T-helper 2 cell treated with Interferon-gamma antibody and Interleukin-4, amounts not matched to agents 100 ng/mL and 5 ng/mL, for 36 hours (primary cell): ENCODE measurements around the gene PCGF6. TPM values are rescaled to one million over a fixed set of nuclear protein-coding genes. Genes with fewer than 3 reads are reported as not detected.

Experiments used
- intact Hi-C: fragments of 100-400 bp; cut with micrococcal nuclease; formaldehyde crosslinking; loops from one replicate; pipeline ENCODE4 v1.15.1; 2023
- total RNA-seq: library from RNA; stranded (reverse); gene quantifications from 2 replicates; pipeline ENCODE4 v1.2.3, GENCODE V29; 2022

The PCGF6 gene
- total RNA-seq, 1 donor from 2014 or later, result 12.6 TPM

DNA sequence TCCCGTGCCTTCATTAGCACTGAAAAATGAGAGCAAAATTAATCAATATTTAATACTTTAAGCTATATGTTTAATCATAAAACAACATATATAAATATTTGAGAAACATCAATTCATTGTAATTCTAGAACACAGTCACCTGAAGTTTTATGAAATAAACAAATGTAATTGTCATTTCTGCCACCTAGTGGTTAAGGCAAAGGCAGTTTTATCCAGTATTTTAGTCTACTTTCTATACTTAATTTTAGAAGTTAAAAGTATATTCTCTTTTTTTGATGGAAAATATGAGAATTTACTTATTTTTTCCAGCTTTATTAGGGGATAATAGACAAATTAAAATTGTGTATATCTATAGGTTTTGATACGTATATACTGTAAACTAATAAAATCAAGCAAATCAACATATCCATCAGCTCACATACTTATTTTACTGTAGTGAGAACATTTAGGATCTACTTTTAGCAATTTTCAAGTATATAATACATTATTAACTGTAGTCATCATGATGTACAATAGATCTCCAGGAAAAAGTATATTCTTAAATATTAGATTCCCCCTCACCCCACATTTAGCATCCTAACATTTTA, 16.9 kb downstream of the PCGF6 start:
- intact Hi-C loops, result loop anchor here (5.0 kb wide), 1 partner anchor 497 kb away; the partner anchor contains the start of gene CYP17A1

DNA sequence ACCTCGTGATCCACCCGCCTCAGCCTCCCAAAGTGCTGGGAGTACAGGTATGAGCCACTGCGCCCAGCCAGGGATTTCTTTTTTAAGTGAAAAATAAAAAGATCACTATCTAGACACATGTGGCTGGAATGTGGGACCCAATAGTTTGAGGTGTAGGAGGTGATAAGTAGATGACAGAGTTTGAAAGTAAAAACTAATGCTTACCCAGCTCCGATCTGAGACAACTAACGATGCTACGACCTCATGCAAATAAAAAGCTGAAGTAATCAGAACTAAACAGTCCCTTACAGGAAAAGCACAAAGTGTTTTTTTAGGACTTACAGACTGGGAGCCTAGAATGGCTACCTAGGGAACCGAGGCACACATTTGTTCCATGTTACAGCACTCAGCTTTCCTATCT, 23.0 kb downstream of the PCGF6 start:
- intact Hi-C loops, result no loop called here

DNA sequence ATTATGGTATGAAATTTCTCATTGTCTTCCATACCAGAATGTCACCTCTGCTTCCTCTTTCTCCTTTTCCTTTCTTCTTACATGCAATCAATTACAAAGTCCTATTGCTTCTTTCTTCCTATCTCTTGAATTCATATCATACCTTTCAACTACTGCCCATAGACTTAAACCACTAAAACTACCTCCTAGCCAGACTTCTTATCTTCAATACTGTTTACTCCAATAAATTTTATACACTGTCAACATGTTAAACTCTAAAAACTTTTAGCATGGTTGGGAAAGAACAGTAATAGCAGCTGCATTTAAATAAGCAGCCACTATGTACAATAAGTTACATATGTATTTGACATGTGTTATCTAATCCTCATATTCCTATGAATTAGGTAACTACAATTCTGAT, 34.9 kb downstream of the PCGF6 start:
- intact Hi-C loops, result no loop called here

DNA sequence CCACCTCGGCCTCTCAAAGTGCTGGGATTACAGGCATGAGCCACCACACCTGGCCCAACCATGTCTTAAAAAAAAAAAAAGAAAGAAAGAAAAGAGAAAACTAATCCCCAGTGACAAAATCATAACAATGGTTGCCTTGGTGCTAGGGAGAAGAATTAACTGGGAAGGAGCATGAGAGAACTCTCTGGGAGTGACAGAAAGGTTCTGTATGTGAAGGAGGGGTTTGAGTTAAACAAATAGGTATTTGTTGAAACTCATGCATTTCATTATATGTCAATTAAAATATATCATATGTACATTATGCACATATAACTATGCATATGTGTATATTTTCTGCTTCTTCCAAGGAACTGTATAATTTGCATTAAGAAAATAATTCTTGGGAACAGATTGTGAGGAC, 40.7 kb downstream of the PCGF6 start:
- intact Hi-C loops, result no loop called here

DNA sequence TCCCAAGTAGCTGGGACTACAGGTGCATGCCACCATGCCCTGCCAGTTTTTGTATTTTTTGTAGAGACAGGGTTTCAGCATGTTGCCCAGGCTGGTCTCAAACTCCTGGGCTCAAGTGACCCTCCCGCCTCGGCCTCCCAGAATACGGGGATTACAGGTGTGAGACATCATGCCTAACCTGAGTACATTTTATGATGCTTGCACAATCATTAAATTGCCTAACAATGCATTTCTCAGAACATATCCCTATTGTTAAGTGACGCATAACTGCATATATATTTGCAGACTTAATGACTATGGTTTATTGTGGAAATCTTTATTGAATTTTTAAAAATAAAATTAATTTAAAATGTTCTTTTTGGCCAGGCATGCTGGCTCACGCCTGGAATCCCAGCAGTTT, 43.3 kb downstream of the PCGF6 start:
- intact Hi-C loops, result no loop called here

DNA sequence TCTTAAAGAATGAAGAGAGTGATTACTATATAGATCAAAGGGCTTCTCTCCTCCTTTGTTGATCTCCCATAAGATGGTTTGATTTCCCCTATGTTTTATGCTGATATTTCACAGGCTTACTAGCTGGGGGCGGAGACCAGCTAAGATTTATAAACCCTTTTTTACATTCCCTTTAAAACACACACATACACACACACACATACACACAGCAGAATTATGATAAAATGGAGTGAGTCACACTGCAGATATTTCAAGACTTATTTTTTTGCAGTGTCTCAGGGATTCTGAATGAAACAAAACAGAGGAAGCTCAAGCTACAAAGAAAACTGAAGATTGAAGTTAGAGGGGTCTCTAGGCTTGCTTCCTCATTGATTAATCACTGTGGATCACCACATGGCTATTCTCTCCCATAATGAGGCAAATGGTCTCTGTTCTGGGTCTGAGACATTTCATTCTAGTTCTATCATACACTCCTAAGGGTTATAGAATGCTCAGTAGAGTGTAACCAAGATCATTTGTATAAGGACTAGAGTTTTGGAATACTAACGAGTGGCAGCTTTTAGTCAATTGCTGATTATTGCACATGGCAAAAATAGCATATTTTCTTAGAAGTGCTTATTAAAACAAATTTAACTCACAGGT, 55.4 kb downstream of the PCGF6 start:
- intact Hi-C loops, result no loop called here

DNA sequence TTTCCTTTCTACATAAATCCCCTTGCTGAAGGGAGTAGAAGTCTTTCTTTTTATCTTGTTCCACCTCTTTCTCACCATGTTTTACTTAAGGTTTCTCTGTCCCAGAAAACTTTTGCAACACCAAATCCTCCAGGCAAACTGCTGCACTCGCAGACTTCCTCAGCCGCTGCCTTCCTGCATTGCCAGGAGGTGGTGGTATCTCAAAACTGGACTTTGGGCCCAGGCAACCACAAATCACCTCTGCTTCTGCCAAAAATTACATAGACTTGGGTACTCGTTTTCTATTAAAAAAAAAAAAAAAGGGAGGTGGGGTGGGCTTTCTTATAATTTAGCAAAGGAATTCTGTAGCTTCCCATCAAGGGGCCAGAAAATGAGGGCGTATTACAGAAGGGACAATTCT, 59.4 kb downstream of the PCGF6 start:
- intact Hi-C loops, result no loop called here

DNA sequence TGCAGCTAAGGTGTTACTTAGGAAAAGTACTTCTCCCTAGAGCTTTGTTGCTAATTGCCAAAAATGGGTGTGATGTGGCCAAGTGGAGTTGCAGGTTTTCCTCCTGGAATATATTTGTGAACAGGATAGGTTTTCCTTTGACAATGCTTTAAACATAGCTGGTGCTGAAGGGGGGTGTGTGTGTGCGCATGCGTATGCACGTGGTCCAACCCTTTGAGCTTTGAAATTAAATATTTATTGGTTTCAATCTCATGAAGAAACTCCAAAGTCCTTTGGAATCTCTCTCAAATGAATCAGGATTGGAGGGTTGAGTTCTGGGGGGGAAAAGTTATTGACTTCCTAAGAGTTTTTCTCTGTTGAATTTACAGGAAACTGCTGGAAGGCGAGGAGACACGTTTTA, 62.9 kb downstream of the PCGF6 start:
- intact Hi-C loops, result no loop called here

DNA sequence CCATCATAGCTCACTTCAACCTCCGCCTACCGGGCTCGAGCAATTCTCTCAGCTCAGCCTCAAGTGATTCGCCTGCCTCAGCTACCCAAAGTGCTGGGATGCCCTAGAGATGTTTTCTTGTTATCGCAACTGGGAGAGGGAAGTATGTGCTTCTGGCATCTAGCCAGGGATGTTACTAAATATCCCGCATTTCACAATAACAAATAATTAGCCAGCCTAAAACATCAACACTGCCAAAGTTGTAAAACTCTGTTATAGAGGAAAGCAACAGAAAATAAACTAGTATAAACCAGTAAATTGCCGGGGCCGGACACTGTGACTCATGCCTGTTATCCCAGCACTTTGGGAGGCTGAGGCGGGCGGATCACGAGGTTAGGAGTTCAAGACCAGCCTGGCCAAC, 66.8 kb downstream of the PCGF6 start:
- intact Hi-C loops, result no loop called here

DNA sequence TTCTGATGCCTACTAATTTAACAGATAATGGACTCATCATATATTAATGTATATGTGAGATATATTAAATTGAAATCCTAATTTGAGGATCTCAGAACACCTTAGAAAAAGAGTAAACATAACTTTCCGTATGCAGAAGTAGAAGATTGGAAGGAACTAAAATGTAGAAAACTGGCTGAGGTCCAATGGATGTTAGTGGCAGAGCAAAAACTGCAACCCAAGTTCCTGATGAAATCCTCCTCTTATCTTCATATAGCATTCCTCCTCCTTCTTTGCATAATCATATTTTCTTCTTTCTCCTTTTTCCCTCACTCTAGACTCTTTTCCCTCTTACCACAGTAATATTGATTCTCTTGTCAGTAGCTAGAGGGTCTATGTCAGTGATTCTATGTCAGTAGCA, 68.0 kb downstream of the PCGF6 start:
- intact Hi-C loops, result no loop called here

DNA sequence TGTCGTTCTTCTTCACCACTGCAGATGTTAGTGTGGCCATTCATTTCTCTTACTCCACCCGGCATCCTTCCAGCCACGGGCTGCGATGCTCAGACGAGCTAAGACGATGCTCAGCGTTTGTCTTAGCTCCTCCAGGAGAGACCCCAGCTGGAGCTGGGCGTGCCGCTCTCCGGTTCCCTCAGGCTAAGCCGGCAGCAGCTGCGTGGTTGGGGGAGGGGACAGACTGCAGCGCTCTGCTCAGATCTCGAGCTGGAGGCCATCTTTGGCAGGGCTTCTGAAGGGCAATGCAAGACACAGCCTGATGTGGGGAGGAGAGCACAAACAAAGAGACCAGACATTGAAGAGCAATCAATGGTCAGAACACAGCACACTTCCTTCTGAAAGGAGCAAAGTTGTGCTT, 69.2 kb downstream of the PCGF6 start:
- intact Hi-C loops, result no loop called here

DNA sequence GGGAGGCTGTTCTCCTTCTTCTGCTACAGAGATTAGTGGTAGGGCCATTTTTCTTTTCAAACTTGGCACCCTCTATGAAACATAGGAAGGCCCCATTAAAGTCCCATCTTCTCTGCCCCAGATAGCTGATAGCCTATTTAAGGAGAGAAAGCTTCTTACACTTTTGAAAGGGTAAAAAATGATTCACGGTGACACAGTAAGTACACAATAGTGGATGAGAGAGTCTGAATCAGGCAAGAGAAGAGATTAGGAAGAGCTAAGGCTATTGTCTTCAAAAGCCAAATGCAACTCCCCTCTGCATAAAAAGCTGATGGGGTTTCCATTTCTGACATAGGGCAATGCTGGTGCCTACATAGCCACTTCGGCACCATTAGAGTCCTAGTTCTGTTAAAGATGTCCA, 70.4 kb downstream of the PCGF6 start:
- intact Hi-C loops, result no loop called here

DNA sequence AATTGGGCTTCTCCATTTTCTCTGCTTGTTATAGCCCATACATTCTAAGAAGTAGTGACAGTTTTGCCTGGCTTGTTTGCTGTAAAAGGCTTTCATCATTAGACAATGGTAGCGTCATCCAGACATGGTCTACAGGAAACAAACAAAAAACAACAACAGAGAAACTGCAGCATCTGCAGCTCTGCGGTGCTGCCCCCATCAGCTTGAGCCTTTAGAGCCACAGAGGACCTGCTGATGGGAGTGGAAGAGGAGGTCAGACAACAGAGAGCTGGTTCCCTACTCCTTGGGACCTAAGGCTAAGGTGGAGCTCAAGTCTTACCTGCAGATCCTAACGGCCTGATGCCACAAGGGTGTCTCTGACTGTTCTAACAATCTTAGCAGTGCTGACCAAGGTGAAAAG, 70.9 kb downstream of the PCGF6 start:
- intact Hi-C loops, result no loop called here

DNA sequence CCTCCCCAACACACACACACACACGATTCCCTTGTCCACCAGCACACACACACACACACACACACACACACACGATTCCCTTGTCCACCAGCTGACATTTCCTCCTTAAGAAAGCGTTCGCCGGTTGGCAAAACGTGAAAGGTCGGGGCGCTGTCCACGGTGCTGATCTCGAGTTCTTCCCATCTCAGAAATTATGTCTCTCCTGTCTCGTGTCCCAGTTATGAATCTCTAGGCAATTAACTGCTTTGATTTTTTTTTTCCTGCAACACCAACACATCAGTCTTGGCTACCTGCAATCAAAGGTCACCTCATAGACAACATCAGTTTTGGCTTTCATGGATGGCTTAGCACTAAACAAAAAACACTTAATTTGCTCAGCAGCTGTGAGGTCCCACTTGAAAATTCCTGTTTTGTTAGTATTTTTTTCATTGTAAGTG, 72.1 kb downstream of the PCGF6 start:
- intact Hi-C loops, result loop anchor here (2.0 kb wide), 1 partner anchor 14 kb away; no protein-coding TSS in a partner anchor

DNA sequence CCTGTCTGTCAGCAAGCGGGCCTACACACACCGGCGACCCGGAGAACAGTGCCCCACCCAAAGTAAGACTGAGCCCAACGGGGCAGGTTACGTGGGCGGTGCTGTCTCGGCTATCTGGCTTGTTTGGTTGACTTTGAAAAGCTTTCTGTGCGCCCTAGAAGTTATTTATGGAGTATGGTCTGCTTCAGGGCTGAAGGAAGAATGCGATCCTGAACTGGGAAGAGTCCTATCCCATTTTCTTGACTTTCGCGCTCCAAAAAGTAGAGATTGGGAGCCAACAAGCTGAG, 72.5 kb downstream of the PCGF6 start:
- intact Hi-C loops, result loop anchor here (2.0 kb wide), 1 partner anchor 14 kb away; no protein-coding TSS in a partner anchor

DNA sequence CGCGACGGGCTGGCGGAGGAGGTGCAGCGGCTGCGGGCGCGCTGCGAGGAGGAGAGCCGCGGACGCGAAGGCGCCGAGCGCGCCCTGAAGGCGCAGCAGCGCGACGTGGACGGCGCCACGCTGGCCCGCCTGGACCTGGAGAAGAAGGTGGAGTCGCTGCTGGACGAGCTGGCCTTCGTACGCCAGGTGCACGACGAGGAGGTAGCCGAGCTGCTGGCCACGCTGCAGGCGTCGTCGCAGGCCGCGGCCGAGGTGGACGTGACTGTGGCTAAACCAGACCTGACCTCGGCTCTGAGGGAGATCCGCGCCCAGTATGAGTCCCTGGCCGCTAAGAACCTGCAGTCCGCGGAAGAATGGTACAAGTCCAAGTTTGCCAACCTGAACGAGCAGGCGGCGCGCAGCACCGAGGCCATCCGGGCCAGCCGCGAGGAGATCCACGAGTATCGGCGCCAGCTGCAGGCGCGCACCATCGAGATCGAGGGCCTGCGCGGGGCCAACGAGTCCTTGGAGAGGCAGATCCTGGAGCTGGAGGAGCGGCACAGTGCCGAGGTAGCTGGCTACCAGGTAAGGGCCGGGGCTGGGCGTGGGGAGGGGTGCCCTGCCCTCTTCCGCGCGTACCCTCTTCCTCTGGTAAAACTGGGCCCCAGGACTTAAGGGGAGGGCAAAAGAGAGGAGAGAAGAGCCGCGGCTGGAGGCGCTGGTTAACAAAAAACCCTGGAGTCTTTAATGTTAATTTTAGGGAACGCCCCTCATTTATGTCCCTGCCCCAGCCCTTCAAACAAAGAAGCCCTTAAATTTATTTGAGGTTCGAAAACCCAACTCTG, 73.0 kb downstream of the PCGF6 start:
- intact Hi-C loops, result loop anchor here (2.0 kb wide), 1 partner anchor 13 kb away; no protein-coding TSS in a partner anchor

DNA sequence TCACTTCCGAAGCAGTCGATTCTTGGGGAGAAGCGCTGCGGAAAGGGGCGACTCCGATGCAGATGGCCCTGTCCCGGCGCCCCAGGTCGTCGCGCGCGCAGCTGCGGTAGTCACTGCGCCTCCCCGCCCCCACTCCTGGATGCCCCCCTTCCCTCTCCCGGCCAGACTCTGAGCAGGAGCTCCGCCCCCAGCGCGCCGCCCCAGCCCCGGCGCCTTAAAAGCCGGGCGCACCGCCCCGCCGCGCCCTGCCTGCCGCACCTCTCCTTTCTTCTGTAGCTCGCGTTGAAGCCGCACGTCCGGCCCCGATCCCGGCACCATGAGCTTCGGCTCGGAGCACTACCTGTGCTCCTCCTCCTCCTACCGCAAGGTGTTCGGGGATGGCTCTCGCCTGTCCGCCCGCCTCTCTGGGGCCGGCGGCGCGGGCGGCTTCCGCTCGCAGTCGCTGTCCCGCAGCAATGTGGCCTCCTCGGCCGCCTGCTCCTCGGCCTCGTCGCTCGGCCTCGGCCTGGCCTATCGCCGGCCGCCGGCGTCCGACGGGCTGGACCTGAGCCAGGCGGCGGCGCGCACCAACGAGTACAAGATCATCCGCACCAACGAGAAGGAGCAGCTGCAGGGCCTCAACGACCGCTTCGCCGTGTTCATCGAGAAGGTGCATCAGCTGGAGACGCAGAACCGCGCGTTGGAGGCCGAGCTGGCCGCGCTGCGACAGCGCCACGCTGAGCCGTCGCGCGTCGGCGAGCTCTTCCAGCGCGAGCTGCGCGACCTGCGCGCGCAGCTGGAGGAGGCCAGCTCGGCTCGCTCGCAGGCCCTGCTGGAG, 73.8 kb downstream of the PCGF6 start, which contains the start of gene INA:
Gene INA, plus strand, starts transcription at position 243 of the 817 bp plus-strand sequence. Its CDS starts 74 bp downstream, at position 317.
- intact Hi-C loops, result no loop called here

DNA sequence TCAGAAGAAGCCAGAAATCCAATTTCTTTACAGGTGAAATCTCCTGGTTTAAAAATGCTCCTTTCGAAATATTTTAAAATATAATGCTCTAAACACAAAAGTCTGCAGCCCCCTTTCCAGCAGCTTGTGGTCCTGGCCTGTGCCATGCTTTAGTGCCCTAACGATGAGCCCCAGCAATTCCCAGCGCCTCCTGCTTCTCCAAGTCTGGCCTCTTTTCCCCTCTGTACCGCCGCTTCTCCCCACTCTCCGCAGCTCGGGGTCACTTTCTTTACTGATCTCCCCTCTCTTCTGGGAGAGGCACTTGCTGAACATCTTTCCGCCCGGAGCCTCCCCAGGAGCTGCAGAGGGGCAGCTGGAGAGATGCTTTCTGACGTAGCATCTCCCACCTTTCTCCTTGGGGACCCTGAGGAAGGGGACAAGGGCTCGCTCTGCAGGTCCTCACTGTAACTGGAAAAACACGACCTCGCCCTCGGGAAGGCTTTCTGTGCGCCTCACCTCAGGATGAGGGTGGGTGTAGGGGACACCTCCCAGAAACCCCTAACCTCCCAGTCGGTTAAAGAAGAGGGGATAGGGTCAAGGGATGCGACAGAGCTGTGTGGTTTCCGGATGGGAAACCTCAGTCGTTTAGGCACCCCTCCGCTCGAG, 74.6 kb downstream of the PCGF6 start:
- intact Hi-C loops, result no loop called here

DNA sequence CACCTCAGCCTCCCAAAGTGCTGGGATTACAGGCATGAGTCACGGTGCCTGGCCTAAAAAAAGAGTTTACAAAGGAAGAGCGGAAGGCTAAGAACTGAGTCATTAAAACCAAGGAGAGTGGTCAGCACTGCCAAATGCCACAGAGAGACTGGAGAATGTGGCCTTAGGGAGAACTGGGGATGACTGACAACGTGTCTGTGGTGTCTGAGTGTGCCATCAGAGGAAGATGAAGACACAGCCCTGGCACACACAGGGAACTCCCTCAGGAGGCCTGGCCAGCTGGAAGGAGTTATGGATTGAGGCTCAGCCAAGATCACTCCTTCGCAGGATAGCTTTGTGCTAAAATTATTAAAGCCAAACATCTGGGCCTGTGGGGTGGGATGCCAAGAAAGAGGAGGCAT, 77.9 kb downstream of the PCGF6 start:
- intact Hi-C loops, result no loop called here

DNA sequence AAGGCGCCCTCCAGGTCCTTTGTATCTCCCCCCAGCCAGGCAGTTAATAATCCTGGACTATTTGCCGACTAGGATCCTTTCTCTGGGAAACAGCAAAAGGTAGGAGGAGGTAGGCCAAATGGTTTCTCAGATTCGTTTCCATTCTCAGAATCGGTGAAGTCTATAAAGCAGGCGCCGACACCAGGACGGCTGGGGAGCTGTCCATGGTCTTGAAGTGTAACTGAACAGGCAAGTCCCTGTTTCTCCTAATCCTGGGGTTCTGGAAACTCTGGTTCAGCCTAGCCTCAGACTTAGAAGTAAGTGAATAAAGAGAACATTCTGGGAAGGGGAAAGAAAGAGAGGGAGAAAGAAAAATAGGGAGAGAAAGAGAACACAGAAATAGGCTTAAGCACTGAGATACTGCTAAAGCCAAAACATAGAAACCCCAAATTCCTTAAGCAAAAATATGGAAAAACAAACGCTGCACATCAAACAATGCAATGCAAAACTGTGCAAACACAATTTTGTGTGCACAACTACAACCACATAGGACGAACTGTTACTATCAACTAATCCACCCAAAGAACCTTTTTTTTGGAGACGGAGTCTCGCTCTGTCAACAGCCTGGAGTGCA, 85.1 kb downstream of the PCGF6 start:
- intact Hi-C loops, result loop anchor here (2.0 kb wide), 1 partner anchor 13 kb away; no protein-coding TSS in a partner anchor

DNA sequence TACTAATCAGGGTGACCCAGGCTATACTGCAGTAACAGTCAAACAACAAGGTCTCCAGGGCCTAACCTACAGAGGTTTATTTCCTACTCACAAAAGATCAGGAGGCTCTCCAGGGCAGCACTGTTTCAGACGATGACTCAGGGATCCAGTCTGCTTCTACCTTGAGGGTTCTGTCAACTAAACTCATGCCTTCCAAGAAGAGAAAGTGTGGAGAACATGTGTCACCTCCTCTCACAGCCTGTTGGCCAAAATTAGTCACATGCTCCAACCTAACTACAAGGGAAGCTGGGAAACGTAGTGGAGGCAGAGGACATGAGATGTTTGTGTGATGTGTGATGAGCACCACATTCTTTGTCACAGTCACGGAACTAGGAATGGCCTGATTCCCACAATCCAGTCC, 88.7 kb downstream of the PCGF6 start:
- intact Hi-C loops, result no loop called here
